ENCODE data around the gene TBL1XR1. TPM values are rescaled to one million over a fixed set of nuclear protein-coding genes. Genes with fewer than 3 reads are reported as not detected.

TBL1XR1 gene
- total RNA-seq, 1 experiment from 2014 or later = 175 TPM

DNA sequence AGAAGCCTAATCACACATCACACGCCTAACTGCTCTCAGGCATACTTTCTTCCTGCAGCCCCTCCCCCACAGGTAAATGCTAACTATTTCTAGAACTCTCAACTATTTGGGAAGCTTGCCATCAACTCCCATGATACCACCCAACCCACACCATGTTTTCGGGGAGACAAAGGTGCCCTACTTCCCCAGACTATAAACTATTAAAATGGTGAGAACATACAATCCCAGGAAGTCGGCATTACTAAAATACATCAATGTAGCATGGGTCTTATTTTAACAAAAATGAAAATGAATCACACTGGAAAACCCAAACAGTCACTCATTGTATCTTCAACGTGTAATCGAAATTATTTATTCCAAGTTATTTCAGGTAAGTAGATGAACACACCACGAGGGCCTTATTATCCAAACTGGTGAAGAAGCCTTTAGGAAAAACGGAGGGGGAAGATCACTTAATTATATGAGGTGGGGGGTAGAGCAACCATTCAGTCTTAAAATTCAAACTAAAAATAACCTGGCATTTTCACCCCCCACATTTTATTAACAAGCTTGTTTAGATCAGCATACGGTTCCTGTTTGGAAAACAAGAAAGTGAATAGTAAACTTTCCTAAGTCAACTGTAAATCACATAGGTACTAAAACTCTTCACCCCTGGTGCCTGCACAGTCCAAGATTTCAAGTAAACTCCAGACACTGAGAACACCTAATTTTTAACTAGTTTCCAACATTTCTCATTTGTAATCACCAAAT is 1.9 kb downstream of the TBL1XR1 start:
- Mint-ChIP-seq H3K4me3 (peak overlapping the region; percentile 97 to 98), H3K27ac (peak overlapping the region; percentile 95 to 100 (median 99)), H3K36me3 (ENCODE audit: insufficient read depth in 1 of 3, low read depth in 3 of 3) (peaks cover 7 to 27% (median 19%) of the 10 kb centered on the region in 3 experiments; a peak in 5 of 7 replicates), H3K27me3 (ENCODE audit: low read depth) (no peaks in the 10 kb centered on the region), H3K9me3 (no peaks in the 10 kb centered on the region; a peak in 2 of 5 replicates), H3K4me1 (peaks cover 62 to 66% of the 10 kb centered on the region in 2 experiments)
- H2BK5ac ChIP-seq (ENCODE audit: insufficient read length, low read length) = no peak overlapping the region
- no peak overlapping the region for H4K8ac ChIP-seq (replicated peaks; ENCODE audit: insufficient read length, low read depth, low read length)
- WGBS (ENCODE audit: extremely low coverage, insufficient read length, low lambda C conversion rate) = no CpG with 5 or more reads among the region's 8 CpGs
- H3K4ac ChIP-seq (ENCODE audit: low read depth, low read length) = no peak overlapping the region; the same call in 1 of the 2 replicates
- peak overlapping the region; percentile 63; the same call in 1 of the 2 replicates for H3K14ac ChIP-seq (ENCODE audit: insufficient read depth, low read length)
- H3K23ac ChIP-seq (ENCODE audit: insufficient read length, low read depth, low read length) = no peak overlapping the region
- H2BK15ac ChIP-seq (ENCODE audit: low read depth, low read length) = no peak overlapping the region
- H3T11ph ChIP-seq (ENCODE audit: low read length) = no peak overlapping the region
- H3K27ac ChIP-seq (ENCODE audit: insufficient read length, low read depth, low read length) = peak overlapping the region; percentile 99
- no peak overlapping the region for H2BK12ac ChIP-seq (ENCODE audit: insufficient read length, low read depth, low read length)
- no peak overlapping the region for H4K5ac ChIP-seq (ENCODE audit: insufficient read length, low read depth, low read length)
- no peaks in the 10 kb centered on the region for H3K27me3 ChIP-seq (ENCODE audit: insufficient read depth, low read length)
- H3K4me2 ChIP-seq (ENCODE audit: insufficient read depth, insufficient read length, low read length) = peak overlapping the region; percentile 97
- TF ChIP-seq, protein P1, sequence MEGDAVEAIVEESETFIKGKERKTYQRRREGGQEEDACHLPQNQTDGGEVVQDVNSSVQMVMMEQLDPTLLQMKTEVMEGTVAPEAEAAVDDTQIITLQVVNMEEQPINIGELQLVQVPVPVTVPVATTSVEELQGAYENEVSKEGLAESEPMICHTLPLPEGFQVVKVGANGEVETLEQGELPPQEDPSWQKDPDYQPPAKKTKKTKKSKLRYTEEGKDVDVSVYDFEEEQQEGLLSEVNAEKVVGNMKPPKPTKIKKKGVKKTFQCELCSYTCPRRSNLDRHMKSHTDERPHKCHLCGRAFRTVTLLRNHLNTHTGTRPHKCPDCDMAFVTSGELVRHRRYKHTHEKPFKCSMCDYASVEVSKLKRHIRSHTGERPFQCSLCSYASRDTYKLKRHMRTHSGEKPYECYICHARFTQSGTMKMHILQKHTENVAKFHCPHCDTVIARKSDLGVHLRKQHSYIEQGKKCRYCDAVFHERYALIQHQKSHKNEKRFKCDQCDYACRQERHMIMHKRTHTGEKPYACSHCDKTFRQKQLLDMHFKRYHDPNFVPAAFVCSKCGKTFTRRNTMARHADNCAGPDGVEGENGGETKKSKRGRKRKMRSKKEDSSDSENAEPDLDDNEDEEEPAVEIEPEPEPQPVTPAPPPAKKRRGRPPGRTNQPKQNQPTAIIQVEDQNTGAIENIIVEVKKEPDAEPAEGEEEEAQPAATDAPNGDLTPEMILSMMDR (conservative IDR thresholded peaks at IDR 0.05) = no peak
- no peak overlapping the region for H2AFZ ChIP-seq (ENCODE audit: low read length)
- no peaks in the 10 kb centered on the region for H3K79me1 ChIP-seq (ENCODE audit: insufficient read depth, low read depth, low read length, poor library complexity, severe bottlenecking)
- H3K9me3 ChIP-seq (ENCODE audit: control insufficient read depth, low read depth, low read length) = no peaks in the 10 kb centered on the region
- H3K4me1 ChIP-seq (ENCODE audit: insufficient read depth, low read length) = peaks cover 12% of the 10 kb centered on the region; the same call in 1 of the 2 replicates
- no peak overlapping the region for H3K18ac ChIP-seq (ENCODE audit: insufficient read length, low read depth, low read length)
- H3K79me2 ChIP-seq (ENCODE audit: insufficient read depth, low read length) = peaks cover 57% of the 10 kb centered on the region; the same call in 1 of the 2 replicates
- no peak overlapping the region for H2AK5ac ChIP-seq (ENCODE audit: insufficient read length, low read length)
- H4K20me1 ChIP-seq (ENCODE audit: control insufficient read depth, insufficient read depth, insufficient read length) = no peaks in the 10 kb centered on the region
- H2BK20ac ChIP-seq (ENCODE audit: low read depth, low read length, poor library complexity, severe bottlenecking) = no peak overlapping the region
- no peak for DNase-seq
- H4K91ac ChIP-seq (ENCODE audit: insufficient read length, low read depth, low read length) = no peak overlapping the region
- H2BK120ac ChIP-seq (ENCODE audit: low read depth, low read length, poor library complexity, severe bottlenecking) = no peak overlapping the region
- H3K23me2 ChIP-seq (ENCODE audit: insufficient read length, low read depth, low read length, poor library complexity, severe bottlenecking) = peaks cover 3% of the 10 kb centered on the region
- no peak overlapping the region for H3K56ac ChIP-seq (ENCODE audit: insufficient read length, low read depth, low read length)
- H3K9ac ChIP-seq (ENCODE audit: extremely low read depth, insufficient read length, low read length) = peak overlapping the region; percentile 100

Data from H9 (cell line).